Adipocyte (in vitro differentiated cells): ENCODE measurements around the gene TTR.

Source experiments
- DNase-seq: peaks from one replicate; pipeline ENCODE4 v3.0.0-alpha.2; 2015; ENCODE audit warnings: low read depth
- H3K27me3 ChIP-seq: replicated peaks from 2 replicates; pipeline ENCODE4 v1.7.0; 2013; ENCODE audit warnings: mild to moderate bottlenecking, low read length, moderate library complexity; ENCODE audit not compliant: control insufficient read depth, insufficient read depth
- H3K36me3 ChIP-seq: 2 replicates; pipeline ENCODE4 v1.7.0; 2013; ENCODE audit warnings: low read length, mild to moderate bottlenecking, moderate library complexity; ENCODE audit not compliant: control insufficient read depth, insufficient read depth, severe bottlenecking
- H3K4me1 ChIP-seq: 2 replicates; pipeline ENCODE4 v1.7.0; 2013; ENCODE audit warnings: mild to moderate bottlenecking, low read length, moderate library complexity; ENCODE audit not compliant: control insufficient read depth, insufficient read depth
- H3K4me3 ChIP-seq: 2 replicates; pipeline ENCODE4 v1.7.0; 2013; ENCODE audit warnings: mild to moderate bottlenecking, low read length, moderate library complexity
- H3K9ac ChIP-seq: 2 replicates; pipeline ENCODE4 v1.7.0; 2013; ENCODE audit warnings: mild to moderate bottlenecking, low read length, moderate library complexity
- H3K9me3 ChIP-seq: 2 replicates; pipeline ENCODE4 v1.7.0; 2013; ENCODE audit warnings: mild to moderate bottlenecking, low read length, moderate library complexity; ENCODE audit not compliant: control insufficient read depth

The TTR gene

GRCh38 chr18:31591628-31592027 is at the start of gene TTR:
Gene TTR, plus strand, starts transcription at chr18:31591877. Its CDS starts 26 bp downstream, at chr18:31591903.
- Histone ChIP-seq H3K4me1 (peaks cover 7% of the 10 kb centered on the region), H3K9me3 (no peaks in the 10 kb centered on the region), H3K36me3 (no peaks in the 10 kb centered on the region), H3K9ac (no peak within 1 kb of the TSS), H3K27me3 (no peaks in the 10 kb centered on the region), H3K4me3 (no peak within 1 kb of the TSS)
- no peak for DNase-seq

GRCh38 chr18:31546476-31546875 is 45.2 kb upstream of the TTR start:
- H3K27me3 ChIP-seq, result no peaks in the 10 kb centered on the region
- no peaks in the 10 kb centered on the region for H3K36me3 ChIP-seq
- H3K4me3 ChIP-seq, result no peak overlapping the region
- no peak for DNase-seq
- no peaks in the 10 kb centered on the region for H3K9me3 ChIP-seq
- H3K9ac ChIP-seq, result no peak overlapping the region
- H3K4me1 ChIP-seq, result no peaks in the 10 kb centered on the region

- H3K9ac ChIP-seq, result no peak overlapping the region
- DNase-seq, result no peak
- no peaks in the 10 kb centered on the region for H3K4me1 ChIP-seq
- no peak overlapping the region for H3K4me3 ChIP-seq
- no peaks in the 10 kb centered on the region for H3K36me3 ChIP-seq
- peaks cover 6% of the 10 kb centered on the region for H3K27me3 ChIP-seq
- no peaks in the 10 kb centered on the region for H3K9me3 ChIP-seq
Observed at GRCh38 chr18:31548853-31549252, 42.8 kb upstream of the TTR start.

GRCh38 chr18:31549416-31549815 is 42.3 kb upstream of the TTR start:
- H3K36me3 ChIP-seq, result no peaks in the 10 kb centered on the region
- H3K4me3 ChIP-seq, result no peak overlapping the region
- no peak for DNase-seq
- H3K9ac ChIP-seq, result no peak overlapping the region
- no peaks in the 10 kb centered on the region for H3K4me1 ChIP-seq
- H3K9me3 ChIP-seq, result no peaks in the 10 kb centered on the region
- H3K27me3 ChIP-seq, result peaks cover 6% of the 10 kb centered on the region

- Histone ChIP-seq H3K27me3 (peaks cover 6% of the 10 kb centered on the region), H3K9me3 (no peaks in the 10 kb centered on the region), H3K9ac (no peak overlapping the region), H3K4me1 (no peaks in the 10 kb centered on the region), H3K36me3 (no peaks in the 10 kb centered on the region), H3K4me3 (no peak overlapping the region)
- no peak for DNase-seq
Observed at GRCh38 chr18:31551883-31552282, 39.8 kb upstream of the TTR start.

- no peak overlapping the region for H3K9ac ChIP-seq
- peaks cover 6% of the 10 kb centered on the region for H3K27me3 ChIP-seq
- H3K9me3 ChIP-seq, result no peaks in the 10 kb centered on the region
- H3K4me3 ChIP-seq, result no peak overlapping the region
- H3K36me3 ChIP-seq, result no peaks in the 10 kb centered on the region
- H3K4me1 ChIP-seq, result no peaks in the 10 kb centered on the region
- DNase-seq, result no peak
Observed at GRCh38 chr18:31553800-31554199, 37.9 kb upstream of the TTR start.

- H3K4me1 ChIP-seq, result no peaks in the 10 kb centered on the region
- no peaks in the 10 kb centered on the region for H3K36me3 ChIP-seq
- H3K9ac ChIP-seq, result no peak overlapping the region
- no peaks in the 10 kb centered on the region for H3K9me3 ChIP-seq
- DNase-seq, result no peak
- peaks cover 6% of the 10 kb centered on the region for H3K27me3 ChIP-seq
- H3K4me3 ChIP-seq, result no peak overlapping the region
Observed at GRCh38 chr18:31554776-31555175, 36.9 kb upstream of the TTR start.

- H3K9ac ChIP-seq, result no peak overlapping the region
- no peaks in the 10 kb centered on the region for H3K9me3 ChIP-seq
- H3K27me3 ChIP-seq, result peaks cover 12% of the 10 kb centered on the region
- peak overlapping the region; percentile 12 for H3K4me3 ChIP-seq
- no peaks in the 10 kb centered on the region for H3K36me3 ChIP-seq
- DNase-seq, result peak; percentile 79
- H3K4me1 ChIP-seq, result no peaks in the 10 kb centered on the region
Observed at GRCh38 chr18:31555971-31556747, 35.5 kb upstream of the TTR start.

- no peak for DNase-seq
- Histone ChIP-seq H3K9ac (no peak overlapping the region), H3K4me3 (no peak overlapping the region), H3K4me1 (no peaks in the 10 kb centered on the region), H3K36me3 (no peaks in the 10 kb centered on the region), H3K9me3 (no peaks in the 10 kb centered on the region), H3K27me3 (peaks cover 25% of the 10 kb centered on the region)
Observed at GRCh38 chr18:31557446-31557845, 34.2 kb upstream of the TTR start.

- DNase-seq, result no peak
- Histone ChIP-seq H3K36me3 (no peaks in the 10 kb centered on the region), H3K9ac (no peak overlapping the region), H3K4me1 (no peaks in the 10 kb centered on the region), H3K9me3 (no peaks in the 10 kb centered on the region), H3K4me3 (no peak overlapping the region), H3K27me3 (peaks cover 33% of the 10 kb centered on the region)
Observed at GRCh38 chr18:31558567-31558966, 33.1 kb upstream of the TTR start.

- no peaks in the 10 kb centered on the region for H3K36me3 ChIP-seq
- no peak overlapping the region for H3K4me3 ChIP-seq
- no peaks in the 10 kb centered on the region for H3K9me3 ChIP-seq
- no peak for DNase-seq
- peaks cover 43% of the 10 kb centered on the region for H3K27me3 ChIP-seq
- no peak overlapping the region for H3K9ac ChIP-seq
- peaks cover 9% of the 10 kb centered on the region for H3K4me1 ChIP-seq
Observed at GRCh38 chr18:31562726-31563125, 29.0 kb upstream of the TTR start.

- Histone ChIP-seq H3K27me3 (peaks cover 43% of the 10 kb centered on the region), H3K4me3 (no peak overlapping the region), H3K9ac (no peak overlapping the region), H3K4me1 (peaks cover 9% of the 10 kb centered on the region), H3K36me3 (no peaks in the 10 kb centered on the region), H3K9me3 (no peaks in the 10 kb centered on the region)
- DNase-seq, result no peak
Observed at GRCh38 chr18:31563778-31564177, 27.9 kb upstream of the TTR start.
